ENCODE measurements around the gene PPP1R9B. TPM values are rescaled to one million over a fixed set of nuclear protein-coding genes. Genes with fewer than 3 reads are reported as not detected.

PPP1R9B gene
- total and polyA plus RNA-seq, 2 of the 8 experiments (the other 6 are each of a cell fraction or from before 2014, with no cell fraction given) = 5.2 to 13.1 TPM

- Histone ChIP-seq H3K56ac (replicated peaks; ENCODE audit: insufficient read length, low read depth, low read length) (no peak overlapping the region), H3K79me2 (ENCODE audit: control insufficient read depth in 1 of 2, insufficient read depth in 2 of 2, low read length in 2 of 2) (no peaks in the 10 kb centered on the region; a peak in 1 of 4 replicates), H3K79me1 (ENCODE audit: low read depth, low read length) (peaks cover 8% of the 10 kb centered on the region), H3K4me1 (replicated peaks in 1 of 4; ENCODE audit: control insufficient read depth in 3 of 4, insufficient read depth in 4 of 4, low read length in 3 of 4) (peaks cover 0 to 32% (median 12%) of the 10 kb centered on the region in 4 experiments; a peak in 6 of 7 replicates), H2BK20ac (ENCODE audit: low read length) (no peak overlapping the region), H2BK12ac (ENCODE audit: low read depth, low read length) (no peak overlapping the region), H3K27me3 (replicated peaks in 1 of 4; ENCODE audit: control insufficient read depth in 3 of 4, extremely low read depth in 1 of 4, insufficient read depth in 3 of 4, low read length in 3 of 4) (peaks cover 2 to 10% (median 10%) of the 10 kb centered on the region in 4 experiments; a peak in 6 of 7 replicates), H4K5ac (ENCODE audit: insufficient read length, low read depth, low read length) (no peak overlapping the region), H3K23me2 (ENCODE audit: low read depth, low read length) (peaks cover 13% of the 10 kb centered on the region), H3K4ac (replicated peaks; ENCODE audit: insufficient read length, low read depth, low read length) (no peak overlapping the region), H3K27ac (ENCODE audit: low read depth, low read length) (no peak overlapping the region), H2AK5ac (ENCODE audit: low read depth, low read length) (no peak overlapping the region), H2BK5ac (ENCODE audit: low read depth, low read length) (no peak overlapping the region), H4K20me1 (replicated peaks in 1 of 2; ENCODE audit: control insufficient read depth in 1 of 2, insufficient read depth in 2 of 2, low read length in 2 of 2) (peaks cover 12 to 16% of the 10 kb centered on the region in 2 experiments), H3K14ac (ENCODE audit: insufficient read length) (no peak overlapping the region), H4K8ac (ENCODE audit: extremely low read depth, insufficient read depth, low read length) (no peak overlapping the region), H4K91ac (replicated peaks; ENCODE audit: insufficient read length, low read length) (no peak overlapping the region), H3K36me3 (ENCODE audit: control insufficient read depth in 2 of 4, insufficient read depth in 4 of 4, low read length in 3 of 4) (peaks cover 0 to 6% (median 2%) of the 10 kb centered on the region in 4 experiments; a peak in 2 of 8 replicates), H2AFZ (ENCODE audit: low read length) (no peak overlapping the region), H3K4me3 (ENCODE audit: extremely low read depth in 1 of 4, insufficient read depth in 2 of 4, low read depth in 3 of 4, low read length in 4 of 4) (no peak overlapping the region), H2BK15ac (ENCODE audit: low read length) (no peak overlapping the region), H3K9me3 (ENCODE audit: insufficient read depth in 2 of 2, low read depth in 1 of 2, low read length in 1 of 2) (no peaks in the 10 kb centered on the region), H2BK120ac (replicated peaks; ENCODE audit: low read depth, low read length) (no peak overlapping the region), H3K9ac (replicated peaks in 1 of 4; ENCODE audit: extremely low read depth in 1 of 4, low read depth in 3 of 4, low read length in 3 of 4) (no peak overlapping the region), H3K18ac (ENCODE audit: extremely low read depth, low read length) (no peak overlapping the region), H3K4me2 (ENCODE audit: insufficient read depth in 1 of 2, low read depth in 2 of 2, low read length in 2 of 2) (no peak overlapping the region), H3K23ac (ENCODE audit: insufficient read length) (no peak overlapping the region)
- FAIRE-seq = no peak
- 91% methylated on average over 13 of the region's 16 CpGs; no CpG with 5 or more reads in 1 of the 2 experiments for WGBS, 2 experiments (ENCODE audit: extremely low coverage in 1 of 2, insufficient coverage in 1 of 2, insufficient read length in 1 of 2, insufficient replicate concordance in 2 of 2, low coverage in 1 of 2, low lambda C conversion rate in 2 of 2, missing lambda C conversion rate in 1 of 2)
- no peak for DNase-seq (ENCODE audit: low read depth in 1 of 2, low spot score in 2 of 2)
- POLR2A ChIA-PET (ENCODE audit: partially characterized antibody) = interaction anchor here (0.6 to 1.5 kb wide), 3 partner anchors 8 to 1838 kb away, joined by 3 to 4 read pairs (median 4); no protein-coding TSS in a partner anchor
- TF ChIP-seq BRCA1 (IDR thresholded peaks at IDR 0.05; ENCODE audit: low read depth, low read length) (no peak), RBBP5 (IDR thresholded peaks at IDR 0.05; ENCODE audit: borderline replicate concordance, low read depth, low read length) (no peak), BCL11A (IDR thresholded peaks at IDR 0.05; ENCODE audit: low read depth in 2 of 2, low read length in 2 of 2) (no peak)
- CTCF ChIA-PET (ENCODE audit: partially characterized antibody) = interaction anchor here (0.8 to 21.6 kb wide), 12 partner anchors 4 to 151 kb away, joined by 3 to 299 read pairs (median 13); partner anchors contain the start of genes PDK2, PPP1R9B, SAMD14 and SGCA
Measured at GRCh38 chr17:50144845-50145531, 5.5 kb downstream of the PPP1R9B start.
